ENCODE data around the gene TRPV2. TPM values are rescaled to one million over a fixed set of nuclear protein-coding genes. Genes with fewer than 3 reads are reported as not detected.
A peak's percentile ranks its signal among the peaks of the same experiment; 100 is the strongest.

TRPV2 gene
- total and polyA plus RNA-seq, 9 of the 15 experiments (the other 6 are each of a cell fraction or from before 2014, with no cell fraction given) = 10.0 to 97.5 (median 30.3) TPM

- TF ChIP-seq ZNF740 (CRISPR knock-in tag; IDR thresholded peaks at IDR 0.05) = no peak
- no peak for TF ChIP-seq ZNF740 (tag; IDR thresholded peaks at IDR 0.05)
- peak; percentile 75 for TF ChIP-seq RNF2 (IDR thresholded peaks at IDR 0.05)
- TF ChIP-seq ZNF592 (IDR thresholded peaks at IDR 0.05) = 0 out of 2 replicates have a peak, but pooled peaks have one; percentile 36
- TF ChIP-seq KDM5B (IDR thresholded peaks at IDR 0.05; ENCODE audit: insufficient replicate concordance, low read depth, low read length) = peak; percentile 97
- TF ChIP-seq USF2 (CRISPR knock-in tag; IDR thresholded peaks at IDR 0.05) = peak; percentile 83
- peak; percentile 53 for TF ChIP-seq MGA (IDR thresholded peaks at IDR 0.05)
- TF ChIP-seq FOXK1 (CRISPR knock-in tag; IDR thresholded peaks at IDR 0.05; ENCODE audit: borderline replicate concordance) = 0 out of 2 replicates have a peak, but pooled peaks have one; percentile 48
Observed at GRCh38 chr17:16438557-16439302, 23.4 kb downstream of the TRPV2 start (continued).
